HepG2 (cell line): Measurements from ENCODE around the gene CPAMD8. TPM values are rescaled to one million over a fixed set of nuclear protein-coding genes. Genes with fewer than 3 reads are reported as not detected.
A peak's percentile ranks its signal among the peaks of the same experiment; 100 is the strongest.

Source experiments
- ATAC-seq: fragments of 200-7000 bp; cut with Tn5 transposase; 3 replicates; pipeline ENCODE4 v1.9.1; 2020; ENCODE audit warnings: mild to moderate bottlenecking, moderate library complexity
- BruUV-seq: library from RNA; stranded (reverse); fragments of 400-500 nt; replicated peaks from 2 replicates; lab custom pipeline; 2021; lab: Mats Ljungman, UMichigan
- CTCF ChIA-PET: fragments of 300-600 bp; formaldehyde crosslinking; extraction: SDS; loops from one replicate; lab custom pipeline; 2021; ENCODE audit warnings: low total read pairs, inconsistent platforms, low intra/inter-chr PET ratio; lab: Yijun Ruan, JAX
- POLR2A ChIA-PET: fragments of 350-600 bp; sonication (Branson Sonifier 250); formaldehyde crosslinking; loops from one replicate; lab custom pipeline; 2020; ENCODE audit warnings: antibody characterized with exemption, inconsistent platforms; lab: Yijun Ruan, JAX
- DNase-seq: peaks from one replicate; pipeline ENCODE4 v3.0.0-alpha.2; 2015; ENCODE audit warnings: low spot score
- FAIRE-seq: peaks from 3 replicates; lab custom pipeline; 2011; peaks lifted over from hg19 to GRCh38; lab: Jason Lieb, UNC
- H2AFZ ChIP-seq: one replicate; pipeline ENCODE4 v1.6.1; 2011; ENCODE audit warnings: low read length, inconsistent platforms
- H3K27ac ChIP-seq: fragments of 300-600 bp; 3 replicates; pipeline ENCODE4 v1.8.0; 2011; ENCODE audit warnings: mixed run types, mild to moderate bottlenecking, mixed read lengths, low read length, inconsistent platforms; ENCODE audit not compliant: insufficient read depth; ENCODE audit errors: extremely low read length
- H3K27me3 ChIP-seq, 2 experiments: fragments of 200-600 bp in 1 of 2; 2 replicates in 1 of 2; 3 replicates in 1 of 2; pipeline versions ENCODE4 v1.6.0 to v1.8.0; 2011; ENCODE audit warnings: low read length in 2 of 2, mild to moderate bottlenecking in 2 of 2, moderate library complexity in 2 of 2, inconsistent platforms in 1 of 2; ENCODE audit not compliant: insufficient read depth in 2 of 2, control insufficient read depth in 1 of 2
- H3K36me3 ChIP-seq, 2 experiments: fragments of 200-600 bp in 1 of 2; replicated peaks in 1 of 2; 2 replicates in 1 of 2; 3 replicates in 1 of 2; pipeline versions ENCODE4 v1.5.1 to v1.8.0; 2011; ENCODE audit warnings: low read length in 2 of 2, inconsistent platforms in 1 of 2; ENCODE audit not compliant: insufficient read depth in 2 of 2, control insufficient read depth in 1 of 2
- H3K4me1 ChIP-seq: 2 replicates; pipeline ENCODE4 v1.5.1; 2012; ENCODE audit warnings: low read length, inconsistent platforms; ENCODE audit not compliant: insufficient read depth
- H3K4me2 ChIP-seq: 2 replicates; pipeline ENCODE4 v1.6.0; 2011; ENCODE audit warnings: low read depth, low read length, inconsistent platforms
- H3K4me3 ChIP-seq, 3 experiments: fragments of 200-600 bp in 1 of 3; sonication (generic), shearing (Covaris generic) in 1 of 3; replicated peaks in 1 of 3; 2 replicates each; pipeline ENCODE4 v1.5.1; 2011 to 2016; ENCODE audit warnings: low read length in 3 of 3, inconsistent platforms in 2 of 3, low read depth in 2 of 3, mild to moderate bottlenecking in 2 of 3, control low read depth in 1 of 3, mixed read lengths in 1 of 3; ENCODE audit not compliant: insufficient read depth in 1 of 3
- H3K79me2 ChIP-seq: one replicate; pipeline ENCODE4 v1.6.1; 2011; ENCODE audit warnings: low read length, inconsistent platforms; ENCODE audit not compliant: insufficient read depth
- H3K9ac ChIP-seq: 2 replicates; pipeline ENCODE4 v1.6.0; 2011; ENCODE audit warnings: mild to moderate bottlenecking, low read depth, low read length, inconsistent platforms; ENCODE audit not compliant: insufficient read depth
- H3K9me3 ChIP-seq: 2 replicates; pipeline ENCODE4 v1.5.1; 2012; ENCODE audit warnings: mild to moderate bottlenecking, low read length
- H4K20me1 ChIP-seq: 2 replicates; pipeline ENCODE4 v1.6.0; 2011; ENCODE audit warnings: inconsistent platforms, mild to moderate bottlenecking, low read length, moderate library complexity; ENCODE audit not compliant: insufficient read depth
- HDAC6 ChIP-seq: fragments of 200-600 bp; sonication (generic); IDR thresholded peaks from 2 replicates; pipeline ENCODE4 v1.7.0; 2017; ENCODE audit warnings: mild to moderate bottlenecking, antibody characterized with exemption, low read length, low read depth
- IRF1 ChIP-seq: sonication (generic); formaldehyde crosslinking; IDR thresholded peaks from 2 replicates; pipeline ENCODE4 v1.4.0; 2020; ENCODE audit warnings: low read depth, mild to moderate bottlenecking, missing genetic modification reagents
- RFX1 ChIP-seq: fragments of 450-650 bp; IDR thresholded peaks from 2 replicates; pipeline ENCODE4 v1.6.1; 2017
- RFX3 ChIP-seq: IDR thresholded peaks from 2 replicates; pipeline ENCODE4 v1.6.1; 2016; ENCODE audit warnings: missing biosample characterization, missing genetic modification reagents
- SAP130 ChIP-seq: IDR thresholded peaks from 2 replicates; pipeline ENCODE4 v1.6.1; 2016; ENCODE audit warnings: low read depth
- SMAD3 ChIP-seq: sonication (generic); formaldehyde crosslinking; IDR thresholded peaks from 2 replicates; pipeline ENCODE4 v1.4.0; 2020; ENCODE audit warnings: missing genetic modification reagents
- SUZ12 ChIP-seq: fragments of 150-350 bp; IDR thresholded peaks from 2 replicates; pipeline ENCODE4 v1.6.1; 2014; ENCODE audit warnings: low read depth, low read length
- ZBTB14 ChIP-seq: sonication (generic); formaldehyde crosslinking; IDR thresholded peaks from 2 replicates; pipeline ENCODE4 v1.4.0; 2020; ENCODE audit warnings: missing genetic modification reagents
- ZNF275 ChIP-seq: sonication (generic); formaldehyde crosslinking; IDR thresholded peaks from 2 replicates; pipeline ENCODE4 v1.8.0; 2022; ENCODE audit warnings: missing genetic modification reagents, mild to moderate bottlenecking, inconsistent platforms, borderline replicate concordance
- WGBS: methylation state at CpG from one replicate; pipeline ENCODE4 v1.1.6; 2017; ENCODE audit warnings: low lambda C conversion rate; 5-methylcytosine and 5-hydroxymethylcytosine counted together
- in situ Hi-C: cut with HindIII; loops from 2 replicates; pipeline ENCODE4 v1.10.0; 2017; ENCODE audit warnings: low pct_unique_long_range_greater_than_20kb; ENCODE audit not compliant: extremely low pct_ligation_motif_present
- intact Hi-C: fragments of 100-400 bp; cut with micrococcal nuclease; formaldehyde crosslinking; loops from one replicate; pipeline ENCODE4 v1.10.0; 2022; ENCODE audit not compliant: unreplicated experiment
- polyA plus RNA-seq, 8 experiments: library from polyadenylated mRNA; depleted of rRNA in 3 of 8; stranded (reverse) in 7 of 8; unstranded in 1 of 8; fragments of >200 nt; fragmentation: Illumina TruSeq in 4 of 8; extraction: Trizol in 4 of 8; gene quantifications; 2 replicates each; pipeline versions ENCODE4 v1.2.1 to v1.2.3, GENCODE V29; 2011 to 2016; ENCODE audit warnings: low read depth in 4 of 8, missing spikeins in 1 of 8, mixed read lengths in 1 of 8; ENCODE audit not compliant: insufficient read depth in 1 of 8
- total RNA-seq, 5 experiments: library from RNA; depleted of rRNA; stranded (reverse); fragments of >200 nt; fragmentation: Illumina TruSeq; extraction: Trizol; gene quantifications; 2 replicates each; pipeline ENCODE4 v1.2.3, GENCODE V29; 2016; ENCODE audit warnings: low read depth in 1 of 5

Gene CPAMD8
- total and polyA plus RNA-seq, 2 of the 13 experiments (the other 11 are each of a cell fraction or from before 2014, with no cell fraction given): 0.29 to 0.34 TPM

- TF ChIP-seq IRF1 (no peak), HDAC6 (no peak), SMAD3 (CRISPR knock-in tag) (no peak), ZNF275 (CRISPR knock-in tag) (no peak)
These were observed 124.1 kb downstream of the CPAMD8 start (continued) for GRCh38 chr19:16902545-16902944.

GRCh38 chr19:16901491-16902175, 125.0 kb downstream of the CPAMD8 start:
- CTCF ChIA-PET: no interaction called here
- no peak for FAIRE-seq

More at GRCh38 chr19:16901491-16902175, 125.0 kb downstream of the CPAMD8 start:
- H3K9ac ChIP-seq: no peak overlapping the region
- TF ChIP-seq ZBTB14 (no peak), RFX3 (CRISPR knock-in tag) (0 out of 2 replicates have a peak, but pooled peaks have one; percentile 33), SAP130 (no peak), SUZ12 (no peak), RFX1 (peak; percentile 68)
- H3K27me3 ChIP-seq: peaks cover 1 to 3% of the 10 kb centered on the region in 2 experiments; a peak in 4 of 5 replicates
- H3K79me2 ChIP-seq: no peaks in the 10 kb centered on the region
- BruUV-seq: no TSS peak
- POLR2A ChIA-PET: no interaction called here
- no peak overlapping the region for H2AFZ ChIP-seq
- no peak overlapping the region for H3K4me2 ChIP-seq
- DNase-seq (no peak), ATAC-seq (no peak)
- WGBS: 23% methylated on average over 11 of the region's 19 CpGs
- H3K27ac ChIP-seq: no peak overlapping the region
- no peak overlapping the region for H3K4me3 ChIP-seq
- in situ Hi-C loops: loop anchor here (10.0 kb wide), 1 partner anchor 127 kb away; no protein-coding TSS in a partner anchor
- H4K20me1 ChIP-seq: no peaks in the 10 kb centered on the region
- H3K4me1 ChIP-seq: peaks cover under 1% of the 10 kb centered on the region; the same call in 1 of the 2 replicates
- H3K36me3 ChIP-seq: no peaks in the 10 kb centered on the region
- no peaks in the 10 kb centered on the region for H3K9me3 ChIP-seq
- intact Hi-C loops: no loop called here
